GM08714 (cell line): ENCODE measurements around the gene ZNF606.

Experiments used
- H3K4me3 ChIP-seq: fragments of 200-500 bp; sonication (Bioruptor generic); 2 replicates; pipeline ENCODE4 v1.5.1; 2014; ENCODE audit warnings: mild to moderate bottlenecking, low read length, inconsistent platforms
- ZNF274 ChIP-seq: IDR thresholded peaks from 2 replicates; pipeline ENCODE4 v1.6.1; 2012; ENCODE audit warnings: mild to moderate bottlenecking, low read depth, low read length

Gene ZNF606

DNA sequence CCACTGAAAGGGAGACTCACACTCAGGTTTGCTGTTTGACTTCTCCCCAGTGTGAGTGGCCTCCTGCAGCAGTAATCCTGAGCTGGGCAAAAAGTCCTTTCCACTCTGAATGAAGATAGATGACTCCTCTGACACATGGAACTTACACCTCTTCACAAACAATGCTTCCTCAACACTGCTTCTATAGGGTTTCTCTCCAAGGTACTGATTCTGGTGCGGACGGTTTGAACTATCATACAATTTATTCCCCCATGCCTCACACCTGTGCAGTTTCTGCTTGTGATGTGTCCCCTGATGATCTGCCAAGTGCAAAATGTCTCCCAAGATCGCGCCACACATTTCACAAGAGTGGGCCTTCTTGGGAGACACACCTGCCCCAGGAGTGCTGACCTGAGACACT, 75.0 kb downstream of the ZNF606 start:
- TF ChIP-seq ZNF274, result no peak
- no peak overlapping the region for H3K4me3 ChIP-seq
